Measurements from ENCODE around the gene PTX3. TPM values are rescaled to one million over a fixed set of nuclear protein-coding genes. Genes with fewer than 3 reads are reported as not detected.

Gene PTX3
- total RNA-seq, 1 experiment from 2014 or later = 4.3 TPM

GRCh38 chr3:157405457-157405856 lies 31.2 kb upstream of the PTX3 start:
- ChIA-PET POLR2A (ENCODE audit: low non-redundant PET) (no interaction called here), CTCF (no interaction called here)
- intact Hi-C loops (cut with micrococcal nuclease; ENCODE audit: unreplicated experiment) = no loop called here
- no peak for TF ChIP-seq CTCF (conservative IDR thresholded peaks at IDR 0.05; ENCODE audit: low read depth, low read length)
- TF ChIP-seq EZH2 (IDR thresholded peaks at IDR 0.05; ENCODE audit: borderline replicate concordance, low read depth, low read length, poor library complexity, severe bottlenecking) = no peak
- no peaks in the 10 kb centered on the region for H3K9me3 ChIP-seq (ENCODE audit: low read depth, low read length, poor library complexity, severe bottlenecking)
- DNase-seq (ENCODE audit: low spot score) = no peak
- no peak overlapping the region for H3K4me3 ChIP-seq (ENCODE audit: low read depth, low read length, poor library complexity, severe bottlenecking)
- H3K27me3 ChIP-seq (replicated peaks; ENCODE audit: insufficient read depth, low read depth, low read length, poor library complexity) = no peaks in the 10 kb centered on the region
- H3K4me1 ChIP-seq (ENCODE audit: insufficient read depth, low read length, poor library complexity, severe bottlenecking) = no peaks in the 10 kb centered on the region
- no peaks in the 10 kb centered on the region for H3K36me3 ChIP-seq (ENCODE audit: insufficient read depth, low read length, poor library complexity, severe bottlenecking)
- no peak overlapping the region for H3K27ac ChIP-seq (ENCODE audit: low read depth, low read length, poor library complexity, severe bottlenecking)
- no TSS peak for BruUV-seq (replicated peaks)

- POLR2A ChIA-PET (ENCODE audit: low non-redundant PET) = no interaction called here
- CTCF ChIA-PET = no interaction called here
- H3K4me1 ChIP-seq (ENCODE audit: insufficient read depth, low read length, poor library complexity, severe bottlenecking) = no peaks in the 10 kb centered on the region
- no peaks in the 10 kb centered on the region for H3K36me3 ChIP-seq (ENCODE audit: insufficient read depth, low read length, poor library complexity, severe bottlenecking)
- BruUV-seq (replicated peaks) = no TSS peak
- H3K27ac ChIP-seq (ENCODE audit: low read depth, low read length, poor library complexity, severe bottlenecking) = no peak overlapping the region
- no peaks in the 10 kb centered on the region for H3K9me3 ChIP-seq (ENCODE audit: low read depth, low read length, poor library complexity, severe bottlenecking)
- no peaks in the 10 kb centered on the region for H3K27me3 ChIP-seq (replicated peaks; ENCODE audit: insufficient read depth, low read depth, low read length, poor library complexity)
- no peak for DNase-seq (ENCODE audit: low spot score)
- TF ChIP-seq EZH2 (IDR thresholded peaks at IDR 0.05; ENCODE audit: borderline replicate concordance, low read depth, low read length, poor library complexity, severe bottlenecking) = no peak
- no peak for TF ChIP-seq CTCF (conservative IDR thresholded peaks at IDR 0.05; ENCODE audit: low read depth, low read length)
- no peak overlapping the region for H3K4me3 ChIP-seq (ENCODE audit: low read depth, low read length, poor library complexity, severe bottlenecking)
- intact Hi-C loops (cut with micrococcal nuclease; ENCODE audit: unreplicated experiment) = no loop called here
Measured at GRCh38 chr3:157406394-157406793, 30.3 kb upstream of the PTX3 start.

GRCh38 chr3:157407769-157408168 lies 28.9 kb upstream of the PTX3 start:
- Histone ChIP-seq H3K27me3 (replicated peaks; ENCODE audit: insufficient read depth, low read depth, low read length, poor library complexity) (no peaks in the 10 kb centered on the region), H3K4me3 (ENCODE audit: low read depth, low read length, poor library complexity, severe bottlenecking) (no peak overlapping the region), H3K36me3 (ENCODE audit: insufficient read depth, low read length, poor library complexity, severe bottlenecking) (no peaks in the 10 kb centered on the region), H3K27ac (ENCODE audit: low read depth, low read length, poor library complexity, severe bottlenecking) (no peak overlapping the region), H3K4me1 (ENCODE audit: insufficient read depth, low read length, poor library complexity, severe bottlenecking) (no peaks in the 10 kb centered on the region), H3K9me3 (ENCODE audit: low read depth, low read length, poor library complexity, severe bottlenecking) (no peaks in the 10 kb centered on the region)
- intact Hi-C loops (cut with micrococcal nuclease; ENCODE audit: unreplicated experiment) = no loop called here
- BruUV-seq (replicated peaks) = no TSS peak
- no peak for DNase-seq (ENCODE audit: low spot score)
- TF ChIP-seq EZH2 (IDR thresholded peaks at IDR 0.05; ENCODE audit: borderline replicate concordance, low read depth, low read length, poor library complexity, severe bottlenecking) = no peak
- TF ChIP-seq CTCF (conservative IDR thresholded peaks at IDR 0.05; ENCODE audit: low read depth, low read length) = no peak
- ChIA-PET POLR2A (ENCODE audit: low non-redundant PET) (no interaction called here), CTCF (no interaction called here)

Measured in A673 (cell line).